HG02610 (cell line): ENCODE data around the gene SFXN2.
"Not testable (repeated sequence)": the region's sequence is repeated elsewhere in the genome, so short reads cannot be mapped to it uniquely, and the experiment has no call there.

Experiments used
- ATAC-seq: cut with Tn5 transposase; IDR thresholded peaks from one replicate; pipeline ENCODE4 v1.9.1; 2021; ENCODE audit warnings: mild to moderate bottlenecking, moderate library complexity; ENCODE audit not compliant: unreplicated experiment

Gene SFXN2, protein sequence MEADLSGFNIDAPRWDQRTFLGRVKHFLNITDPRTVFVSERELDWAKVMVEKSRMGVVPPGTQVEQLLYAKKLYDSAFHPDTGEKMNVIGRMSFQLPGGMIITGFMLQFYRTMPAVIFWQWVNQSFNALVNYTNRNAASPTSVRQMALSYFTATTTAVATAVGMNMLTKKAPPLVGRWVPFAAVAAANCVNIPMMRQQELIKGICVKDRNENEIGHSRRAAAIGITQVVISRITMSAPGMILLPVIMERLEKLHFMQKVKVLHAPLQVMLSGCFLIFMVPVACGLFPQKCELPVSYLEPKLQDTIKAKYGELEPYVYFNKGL

GRCh38 chr10:102714621-102715455, at the start of gene SFXN2:
TSS of gene SFXN2 (plus strand) at chr10:102714636. CDS start at chr10:102726637, 12,001 bp downstream.
- ATAC-seq: peak; percentile 4

GRCh38 chr10:102665904-102666509, 48.4 kb upstream of the SFXN2 start:
- ATAC-seq: no peak

- ATAC-seq: not testable (repeated sequence)
These were observed 47.0 kb upstream of the SFXN2 start for GRCh38 chr10:102667411-102667810.

DNA sequence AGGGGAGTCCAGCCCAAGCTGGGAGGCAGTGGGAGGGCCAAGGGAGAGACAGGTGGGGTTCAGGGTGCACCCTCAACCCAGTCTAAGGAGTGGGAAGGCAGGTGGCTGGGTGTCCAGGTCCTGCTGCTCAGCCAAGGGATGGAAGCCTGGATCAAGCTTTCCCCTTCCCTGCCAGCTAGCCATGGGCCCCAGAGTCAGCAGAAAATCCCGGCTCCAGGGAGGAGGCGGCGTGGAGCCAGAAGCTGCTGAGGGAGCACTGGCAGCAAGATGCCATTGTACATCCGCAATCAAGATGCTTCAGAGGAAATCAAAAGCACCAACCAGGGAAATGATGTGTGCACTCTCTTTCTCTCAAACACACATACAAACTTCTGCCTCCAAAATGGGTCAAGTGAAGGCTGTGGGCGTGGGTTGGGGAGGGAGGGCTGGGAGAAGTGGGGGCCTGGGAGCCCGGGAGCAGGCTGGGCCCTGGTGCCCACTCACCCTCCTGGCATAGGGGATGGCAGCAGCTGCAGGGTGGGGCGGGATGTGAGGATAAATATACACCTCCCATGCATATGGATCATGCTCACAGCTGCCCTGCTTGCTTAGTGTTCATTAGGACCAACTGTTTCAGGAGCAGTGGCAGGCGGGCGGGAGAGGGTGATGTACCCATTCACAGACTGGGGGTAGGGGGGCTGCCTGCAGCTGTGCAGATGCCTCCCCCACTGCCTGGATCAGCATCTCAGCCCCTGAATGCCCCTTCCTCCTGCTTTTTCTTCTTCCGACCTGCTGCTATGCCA, 45.9 kb upstream of the SFXN2 start:
- no peak for ATAC-seq

DNA sequence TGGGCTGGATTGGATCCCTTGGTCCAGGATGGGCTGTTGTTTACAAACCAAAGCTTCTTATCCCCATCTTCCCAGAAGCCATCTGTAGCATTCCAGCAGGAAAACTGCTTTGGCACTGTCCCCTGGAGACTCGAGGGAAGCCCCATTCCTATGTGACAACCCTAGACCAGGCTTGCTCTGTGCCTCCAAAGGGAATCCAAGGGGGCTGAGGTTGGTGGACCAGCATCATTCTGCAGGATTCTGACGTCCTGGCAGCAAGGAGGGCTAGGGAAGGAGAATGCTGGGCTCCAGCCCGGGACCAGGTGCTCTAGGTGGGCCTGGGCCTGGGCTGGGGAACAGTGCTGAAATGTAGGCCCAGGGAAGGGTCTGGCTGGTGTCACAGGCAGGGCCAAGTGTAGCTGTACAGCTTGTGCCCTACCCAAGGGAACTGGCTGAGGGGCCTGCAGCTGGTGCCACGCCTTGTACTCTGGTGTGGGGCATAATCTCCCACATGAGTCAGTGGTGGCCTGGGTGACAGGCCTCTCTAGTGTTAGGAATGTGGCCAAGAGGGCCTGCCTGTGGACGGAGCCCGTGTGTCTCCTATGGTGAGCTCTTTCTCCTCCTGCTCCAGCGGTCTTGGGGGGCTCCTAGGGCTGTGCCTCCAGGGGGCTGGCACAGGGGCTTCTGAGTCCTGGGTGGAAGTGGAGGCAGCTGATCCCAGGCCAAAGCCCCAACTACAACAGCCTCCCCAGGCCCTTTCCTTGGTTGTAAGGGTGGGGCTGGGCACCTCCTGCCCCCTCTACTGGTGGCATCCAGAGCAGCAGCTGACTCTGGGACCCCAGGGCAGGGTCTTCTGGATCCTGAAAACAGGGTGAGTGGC, 45.0 kb upstream of the SFXN2 start:
- ATAC-seq: no peak

GRCh38 chr10:102670065-102670670, 44.3 kb upstream of the SFXN2 start:
- ATAC-seq: no peak

GRCh38 chr10:102670871-102671434, 43.5 kb upstream of the SFXN2 start:
- ATAC-seq: no peak

- no peak for ATAC-seq
These were observed 41.1 kb upstream of the SFXN2 start for GRCh38 chr10:102673236-102673818.

GRCh38 chr10:102673819-102674511, 40.5 kb upstream of the SFXN2 start:
- ATAC-seq: peak; percentile 62

- no peak for ATAC-seq
These were observed 39.9 kb upstream of the SFXN2 start for GRCh38 chr10:102674566-102674965.

DNA sequence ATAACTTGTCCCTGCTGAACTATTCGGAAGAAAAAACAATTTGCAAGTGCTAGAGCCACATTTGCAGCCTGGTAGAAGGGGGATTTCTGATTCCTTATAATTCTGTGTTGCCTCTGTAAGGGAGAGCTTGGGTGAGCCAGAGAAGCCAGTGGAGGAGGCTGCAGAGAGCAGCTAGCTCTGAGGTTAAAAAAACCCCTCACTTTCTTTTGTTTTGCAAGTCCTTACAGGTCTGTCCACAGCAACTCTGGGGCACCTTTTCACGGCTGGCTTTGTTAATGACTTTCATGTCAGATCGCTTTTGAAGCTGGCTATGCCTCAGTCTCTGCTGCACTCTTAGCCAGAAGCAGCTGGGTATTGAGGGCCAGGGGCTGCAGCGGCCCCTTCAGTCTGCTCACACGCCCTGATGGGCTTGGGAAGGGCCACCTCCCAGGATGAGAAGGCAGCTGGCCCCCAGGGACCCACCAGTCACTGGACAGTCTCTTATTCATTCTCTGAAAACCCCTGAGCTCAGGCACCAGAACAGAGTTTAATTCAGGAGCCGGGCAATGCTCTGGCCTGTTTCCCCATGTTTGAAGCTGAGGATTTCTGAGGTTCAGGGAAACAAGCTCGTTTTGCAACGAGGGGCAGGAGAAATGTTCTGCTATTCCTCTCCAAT, 39.3 kb upstream of the SFXN2 start:
- no peak for ATAC-seq

DNA sequence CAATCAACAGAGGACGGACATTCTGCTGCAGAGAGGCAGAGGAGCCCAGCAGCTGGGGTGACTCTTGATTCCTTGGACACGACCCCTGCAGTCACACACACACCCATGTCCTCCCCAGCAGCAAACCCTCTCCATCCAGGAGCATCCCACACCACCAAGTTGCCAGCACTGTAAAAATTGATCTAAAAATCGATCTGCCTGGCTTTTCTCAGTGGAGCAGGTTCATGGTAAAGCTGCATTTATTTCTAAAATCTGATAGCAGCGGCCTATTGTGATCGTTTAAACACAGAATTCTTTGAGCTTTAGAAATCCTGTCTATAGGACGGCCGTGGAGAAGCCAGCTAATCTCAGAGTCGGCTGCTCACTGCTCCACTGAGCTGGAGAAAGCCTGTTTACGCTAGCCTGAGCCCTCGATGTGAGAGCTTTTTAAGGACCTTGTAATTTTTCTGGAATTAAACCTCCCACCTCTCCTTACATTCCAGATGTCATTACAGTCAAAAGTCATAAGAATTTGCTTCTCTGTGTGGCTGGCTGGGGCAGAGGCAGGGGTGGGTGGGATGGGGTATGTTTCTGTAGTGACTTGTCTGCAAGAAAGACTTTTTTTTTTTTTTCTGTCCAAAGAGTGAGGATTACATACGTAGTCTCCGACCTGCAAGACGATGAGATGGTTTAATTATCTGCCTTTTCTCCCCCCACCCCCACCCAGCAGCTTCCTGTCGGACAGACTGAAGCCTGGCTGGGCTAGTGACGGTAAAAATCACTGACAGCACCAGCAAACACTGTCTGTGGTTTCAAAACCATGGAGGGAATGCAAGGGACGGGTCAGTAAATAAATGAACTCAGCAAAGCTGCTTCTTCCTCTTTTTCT, 38.5 kb upstream of the SFXN2 start:
- ATAC-seq: peak; percentile 42

- no peak for ATAC-seq
These were observed 37.7 kb upstream of the SFXN2 start for GRCh38 chr10:102676534-102677315.

- ATAC-seq: no peak
These were observed 36.9 kb upstream of the SFXN2 start for GRCh38 chr10:102677331-102678067.

DNA sequence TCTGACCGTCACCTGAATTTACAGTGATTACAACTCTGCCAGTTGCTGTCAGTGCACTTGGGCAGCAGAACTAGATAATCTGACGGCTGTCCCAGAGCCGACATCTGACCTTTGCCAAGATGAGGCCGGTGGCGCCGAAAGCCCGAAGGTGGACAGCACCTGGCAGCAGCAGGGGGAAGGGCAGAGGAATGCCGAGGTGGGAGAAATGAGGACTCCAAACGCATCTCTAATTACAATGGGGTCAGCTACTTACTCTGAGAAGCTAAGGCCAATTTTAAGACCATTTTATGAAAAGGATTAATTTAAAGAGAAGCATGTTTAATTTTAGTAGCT, 36.4 kb upstream of the SFXN2 start:
- ATAC-seq: no peak
